ENCODE measurements around the gene ABCD2. TPM values are rescaled to one million over a fixed set of nuclear protein-coding genes. Genes with fewer than 3 reads are reported as not detected.
"Not testable (repeated sequence)": the region's sequence is repeated elsewhere in the genome, so short reads cannot be mapped to it uniquely, and the experiment has no call there.

ABCD2 gene
- total RNA-seq, 2 experiments from 2014 or later = 1.6 to 2.2 TPM

DNA sequence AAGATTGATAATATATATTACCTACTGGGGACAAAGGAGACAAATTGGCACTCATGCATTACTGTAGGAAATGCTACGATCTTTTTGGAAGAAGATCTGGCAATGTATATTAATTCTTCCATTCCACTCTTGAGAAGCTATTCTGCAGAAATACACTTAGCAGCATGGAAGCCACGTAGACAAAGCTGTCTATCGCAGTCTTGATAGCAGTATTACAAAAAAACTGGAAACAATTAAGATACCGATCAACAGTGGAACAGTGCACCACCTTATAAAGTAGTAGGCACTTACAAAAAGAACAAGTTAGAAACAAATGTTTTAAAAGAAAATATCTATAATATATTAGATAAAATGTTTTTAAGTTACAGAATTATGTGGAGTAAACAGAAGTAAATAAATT lies 87.2 kb downstream of the ABCD2 start:
- Mint-ChIP-seq H3K27ac (no peak overlapping the region), H3K4me3 (no peak overlapping the region), H3K4me1 (ENCODE audit: low read depth) (no peaks in the 10 kb centered on the region), H3K27me3 (no peaks in the 10 kb centered on the region), H3K36me3 (ENCODE audit: low read depth) (peaks cover 2% of the 10 kb centered on the region), H3K9me3 (peaks cover 2% of the 10 kb centered on the region)
- ChIA-PET POLR2A (no interaction called here), CTCF (no interaction called here)
- Histone ChIP-seq H3K9me3 (ENCODE audit: control insufficient read depth in 1 of 2, insufficient read depth in 1 of 2, low read length in 2 of 2) (no peaks in the 10 kb centered on the region), H3K27me3 (ENCODE audit: control insufficient read depth in 1 of 2, insufficient read depth in 2 of 2, low read length in 2 of 2) (no peaks in the 10 kb centered on the region), H3K4me1 (ENCODE audit: insufficient read depth, low read length) (no peaks in the 10 kb centered on the region), H3K4me3 (ENCODE audit: low read length) (no peak overlapping the region), H3K36me3 (ENCODE audit: insufficient read depth, low read length) (no peaks in the 10 kb centered on the region), H3K27ac (ENCODE audit: low read depth in 1 of 2, low read length in 2 of 2) (no peak overlapping the region)
- TF ChIP-seq, protein P1, sequence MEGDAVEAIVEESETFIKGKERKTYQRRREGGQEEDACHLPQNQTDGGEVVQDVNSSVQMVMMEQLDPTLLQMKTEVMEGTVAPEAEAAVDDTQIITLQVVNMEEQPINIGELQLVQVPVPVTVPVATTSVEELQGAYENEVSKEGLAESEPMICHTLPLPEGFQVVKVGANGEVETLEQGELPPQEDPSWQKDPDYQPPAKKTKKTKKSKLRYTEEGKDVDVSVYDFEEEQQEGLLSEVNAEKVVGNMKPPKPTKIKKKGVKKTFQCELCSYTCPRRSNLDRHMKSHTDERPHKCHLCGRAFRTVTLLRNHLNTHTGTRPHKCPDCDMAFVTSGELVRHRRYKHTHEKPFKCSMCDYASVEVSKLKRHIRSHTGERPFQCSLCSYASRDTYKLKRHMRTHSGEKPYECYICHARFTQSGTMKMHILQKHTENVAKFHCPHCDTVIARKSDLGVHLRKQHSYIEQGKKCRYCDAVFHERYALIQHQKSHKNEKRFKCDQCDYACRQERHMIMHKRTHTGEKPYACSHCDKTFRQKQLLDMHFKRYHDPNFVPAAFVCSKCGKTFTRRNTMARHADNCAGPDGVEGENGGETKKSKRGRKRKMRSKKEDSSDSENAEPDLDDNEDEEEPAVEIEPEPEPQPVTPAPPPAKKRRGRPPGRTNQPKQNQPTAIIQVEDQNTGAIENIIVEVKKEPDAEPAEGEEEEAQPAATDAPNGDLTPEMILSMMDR (IDR thresholded peaks at IDR 0.05) = no peak
- ATAC-seq (ENCODE audit: poor library complexity) (no peak), DNase-seq (no peak)
- intact Hi-C loops (cut with DNase I, micrococcal nuclease) = no loop called here

DNA sequence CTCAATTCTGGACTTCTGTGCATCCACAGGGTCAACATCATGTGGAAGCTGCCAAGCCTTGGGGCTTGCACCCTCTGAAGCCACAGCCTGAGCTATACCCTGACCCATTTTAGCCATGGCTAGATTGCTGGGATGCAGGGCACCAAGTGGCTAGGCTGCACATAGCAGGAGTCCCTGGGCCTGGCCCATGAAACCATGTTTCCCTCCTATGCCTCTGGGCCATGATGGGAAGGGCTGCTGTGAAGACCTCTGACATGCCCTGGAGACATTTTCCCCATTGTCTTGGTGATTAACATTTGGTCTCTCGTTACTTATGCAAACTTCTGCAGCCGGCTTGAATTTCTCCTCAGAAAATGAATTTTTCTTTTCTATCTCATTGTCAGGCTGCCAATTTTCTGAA lies 92.6 kb downstream of the ABCD2 start:
- no peak for DNase-seq
- peaks cover 9% of the 10 kb centered on the region for H3K36me3 Mint-ChIP-seq (ENCODE audit: low read depth)
- no peaks in the 10 kb centered on the region for H3K27me3 Mint-ChIP-seq
- no peak for ATAC-seq (ENCODE audit: poor library complexity)
- no peak overlapping the region for H3K4me3 ChIP-seq (ENCODE audit: low read length)
- no peak overlapping the region for H3K4me3 Mint-ChIP-seq
- intact Hi-C loops (cut with DNase I, micrococcal nuclease) = no loop called here
- CTCF ChIA-PET = no interaction called here
- no peaks in the 10 kb centered on the region for H3K4me1 ChIP-seq (ENCODE audit: insufficient read depth, low read length)
- H3K36me3 ChIP-seq (ENCODE audit: insufficient read depth, low read length) = no peaks in the 10 kb centered on the region
- H3K4me1 Mint-ChIP-seq (ENCODE audit: low read depth) = no peaks in the 10 kb centered on the region
- H3K27me3 ChIP-seq (ENCODE audit: control insufficient read depth in 1 of 2, insufficient read depth in 2 of 2, low read length in 2 of 2) = no peaks in the 10 kb centered on the region
- peaks cover 0 to 8% of the 10 kb centered on the region in 2 experiments for H3K9me3 ChIP-seq (ENCODE audit: control insufficient read depth in 1 of 2, insufficient read depth in 1 of 2, low read length in 2 of 2)
- H3K9me3 Mint-ChIP-seq = peaks cover 7% of the 10 kb centered on the region
- POLR2A ChIA-PET = no interaction called here
- TF ChIP-seq, protein P1 (IDR thresholded peaks at IDR 0.05) = no peak
- no peak overlapping the region for H3K27ac ChIP-seq (ENCODE audit: low read depth in 1 of 2, low read length in 2 of 2)
- H3K27ac Mint-ChIP-seq = no peak overlapping the region

DNA sequence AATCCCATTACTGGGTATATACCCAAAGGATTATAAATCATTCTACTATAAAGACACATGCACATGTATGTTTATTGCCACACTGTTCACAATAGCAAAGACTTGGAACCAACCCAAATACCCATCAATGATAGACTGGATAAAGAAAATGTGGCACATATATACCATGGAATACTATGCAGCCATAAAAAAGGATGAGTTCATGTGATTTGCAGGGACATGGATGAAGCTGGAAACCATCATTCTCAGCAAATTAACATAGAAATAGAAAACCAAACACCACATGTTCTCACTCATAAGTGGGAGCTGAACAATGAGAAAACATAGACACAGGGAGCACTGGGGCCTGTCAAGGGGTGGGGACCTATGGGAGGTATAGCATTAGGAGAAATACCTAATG lies 97.4 kb downstream of the ABCD2 start:
- H3K4me3 ChIP-seq (ENCODE audit: low read length); H3K4me1 Mint-ChIP-seq (ENCODE audit: low read depth); H3K36me3 ChIP-seq (ENCODE audit: insufficient read depth, low read length); H3K27ac ChIP-seq (ENCODE audit: low read depth in 1 of 2, low read length in 2 of 2); H3K4me1 ChIP-seq (ENCODE audit: insufficient read depth, low read length); H3K27me3 ChIP-seq (ENCODE audit: control insufficient read depth in 1 of 2, insufficient read depth in 2 of 2, low read length in 2 of 2); H3K9me3 Mint-ChIP-seq; H3K4me3 Mint-ChIP-seq; intact Hi-C loops (cut with DNase I, micrococcal nuclease); H3K36me3 Mint-ChIP-seq (ENCODE audit: low read depth); H3K27ac Mint-ChIP-seq; POLR2A ChIA-PET; DNase-seq; ATAC-seq (ENCODE audit: poor library complexity); CTCF ChIA-PET; H3K27me3 Mint-ChIP-seq: not testable (repeated sequence)
- peaks cover 0 to 11% of the 10 kb centered on the region in 2 experiments for H3K9me3 ChIP-seq (ENCODE audit: control insufficient read depth in 1 of 2, insufficient read depth in 1 of 2, low read length in 2 of 2)

DNA sequence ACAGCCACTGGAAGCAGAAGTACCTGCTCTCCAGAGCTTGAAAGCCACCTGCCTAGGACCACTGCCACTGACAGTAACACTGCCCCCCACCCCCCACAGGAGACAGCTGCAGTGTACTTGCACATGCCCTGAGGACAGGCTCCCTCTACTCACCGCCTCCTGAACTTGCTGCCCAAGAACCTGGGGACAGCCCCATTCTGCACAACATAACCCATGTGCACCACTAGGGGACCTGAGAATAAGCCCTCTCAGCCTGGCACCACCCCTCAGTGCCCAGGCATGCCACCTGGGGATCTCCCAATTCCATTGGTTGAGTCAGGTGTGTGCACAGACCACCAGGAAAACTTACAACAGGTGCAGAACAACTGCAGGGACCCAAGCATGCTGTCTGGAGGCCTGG lies 109.6 kb downstream of the ABCD2 start:
- no peak for ATAC-seq (ENCODE audit: poor library complexity)
- TF ChIP-seq, protein P1 (IDR thresholded peaks at IDR 0.05) = no peak
- no peak overlapping the region for H3K27ac Mint-ChIP-seq

More for the DNA sequence above, 109.6 kb downstream of the ABCD2 start:
- DNase-seq = no peak
- peaks cover 11% of the 10 kb centered on the region for H3K36me3 Mint-ChIP-seq (ENCODE audit: low read depth)
- ChIA-PET CTCF (no interaction called here), POLR2A (no interaction called here)
- Histone ChIP-seq H3K4me1 (ENCODE audit: insufficient read depth, low read length) (no peaks in the 10 kb centered on the region), H3K4me3 (ENCODE audit: low read length) (no peak overlapping the region), H3K36me3 (ENCODE audit: insufficient read depth, low read length) (no peaks in the 10 kb centered on the region), H3K27me3 (ENCODE audit: control insufficient read depth in 1 of 2, insufficient read depth in 2 of 2, low read length in 2 of 2) (no peaks in the 10 kb centered on the region), H3K9me3 (ENCODE audit: control insufficient read depth in 1 of 2, insufficient read depth in 1 of 2, low read length in 2 of 2) (peaks cover 0 to 9% of the 10 kb centered on the region in 2 experiments), H3K27ac (ENCODE audit: low read depth in 1 of 2, low read length in 2 of 2) (no peak overlapping the region)
- no peak overlapping the region for H3K4me3 Mint-ChIP-seq
- intact Hi-C loops (cut with DNase I, micrococcal nuclease) = no loop called here
- H3K4me1 Mint-ChIP-seq (ENCODE audit: low read depth) = no peaks in the 10 kb centered on the region
- H3K9me3 Mint-ChIP-seq = peaks cover 13% of the 10 kb centered on the region
- no peaks in the 10 kb centered on the region for H3K27me3 Mint-ChIP-seq

All from CD4-positive, alpha-beta T cell (primary cell).